Loucy (cell line): ENCODE data around the gene SH3PXD2A.

Source experiments
- H2AFZ ChIP-seq: fragments of 200-600 bp; sonication (generic); 2 replicates; pipeline ENCODE4 v1.6.0; 2016; ENCODE audit warnings: antibody characterized with exemption, mild to moderate bottlenecking, low read length, moderate library complexity
- H3F3A ChIP-seq: fragments of 200-600 bp; 2 replicates; pipeline ENCODE4 v1.6.0; 2016; ENCODE audit warnings: antibody characterized with exemption, low read depth, mild to moderate bottlenecking
- H3K27me3 ChIP-seq: fragments of 200-600 bp; sonication (generic); 2 replicates; pipeline ENCODE4 v1.6.1; 2014; ENCODE audit warnings: low read length, mild to moderate bottlenecking; ENCODE audit not compliant: insufficient read depth, poor library complexity, severe bottlenecking
- H3K36me3 ChIP-seq: fragments of 200-600 bp; sonication (generic); 2 replicates; pipeline ENCODE4 v1.6.1; 2016; ENCODE audit warnings: low read length; ENCODE audit not compliant: insufficient read depth
- H3K4me1 ChIP-seq: fragments of 200-600 bp; sonication (generic); 2 replicates; pipeline ENCODE4 v1.5.1; 2014; ENCODE audit warnings: low read length, mild to moderate bottlenecking; ENCODE audit not compliant: insufficient read depth, poor library complexity, severe bottlenecking
- H3K4me2 ChIP-seq: fragments of 200-600 bp; sonication (generic); 2 replicates; pipeline ENCODE4 v1.6.0; 2014; ENCODE audit warnings: antibody characterized with exemption, low read length, low read depth, mild to moderate bottlenecking; ENCODE audit not compliant: poor library complexity, severe bottlenecking
- H3K4me3 ChIP-seq: fragments of 200-600 bp; sonication (generic); 2 replicates; pipeline ENCODE4 v1.5.1; 2014; ENCODE audit warnings: low read length, mild to moderate bottlenecking, mixed read lengths; ENCODE audit not compliant: poor library complexity, severe bottlenecking
- H3K79me2 ChIP-seq: fragments of 200-600 bp; sonication (generic); 2 replicates; pipeline ENCODE4 v1.6.1; 2014; ENCODE audit warnings: low read length; ENCODE audit not compliant: insufficient read depth
- H3K9ac ChIP-seq: fragments of 200-600 bp; sonication (generic); 2 replicates; pipeline ENCODE4 v1.6.0; 2014; ENCODE audit warnings: mild to moderate bottlenecking, low read depth, low read length, moderate library complexity; ENCODE audit not compliant: poor library complexity, severe bottlenecking
- H3K9me2 ChIP-seq: fragments of 200-600 bp; sonication (generic); replicated peaks from 2 replicates; pipeline ENCODE4 v1.6.1; 2016; ENCODE audit warnings: low read depth, low read length, mixed read lengths
- H3K9me3 ChIP-seq: fragments of 200-600 bp; sonication (generic); 2 replicates; pipeline ENCODE4 v1.6.1; 2014; ENCODE audit warnings: mild to moderate bottlenecking, antibody characterized with exemption, low read length, low read depth; ENCODE audit not compliant: insufficient read depth
- H4K20me1 ChIP-seq: fragments of 200-600 bp; sonication (generic); 2 replicates; pipeline ENCODE4 v1.6.0; 2014; ENCODE audit warnings: antibody characterized with exemption, low read length, mild to moderate bottlenecking; ENCODE audit not compliant: insufficient read depth, poor library complexity, severe bottlenecking
- CTCF ChIP-seq: fragments of 200-600 bp; sonication (generic); conservative IDR thresholded peaks from 2 replicates; pipeline ENCODE4 v1.5.1; 2014; ENCODE audit warnings: mild to moderate bottlenecking, antibody characterized with exemption, low read length
- EZH2phosphoT487 ChIP-seq: fragments of 200-600 bp; IDR thresholded peaks from 2 replicates; pipeline ENCODE4 v1.6.1; 2018; ENCODE audit warnings: antibody characterized with exemption, mild to moderate bottlenecking, moderate library complexity, borderline replicate concordance

SH3PXD2A gene

DNA sequence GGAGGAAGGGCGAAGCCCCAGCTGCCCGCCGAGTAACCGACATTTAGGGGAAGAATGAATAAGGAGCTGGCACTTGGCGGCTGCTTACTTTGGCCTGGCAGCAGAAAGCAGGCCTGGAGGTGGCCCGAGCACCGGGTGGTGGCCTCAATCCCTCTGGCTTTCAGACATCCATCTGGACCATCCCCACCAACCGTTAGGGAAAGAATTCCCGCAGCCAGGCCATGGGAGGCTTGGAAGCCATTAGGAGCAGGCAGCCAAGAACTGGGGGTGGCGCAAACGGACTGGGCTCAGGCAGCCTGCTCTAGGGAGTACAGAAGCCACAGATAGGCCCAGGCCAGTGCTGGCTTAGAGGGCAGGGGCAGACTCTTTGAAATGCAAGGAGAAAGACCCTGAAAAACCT is 229.2 kb downstream of the SH3PXD2A start:
- Histone ChIP-seq H3K4me2 (no peak overlapping the region), H3K36me3 (peaks cover 19% of the 10 kb centered on the region; the same call in 1 of the 2 replicates), H3K9ac (no peak overlapping the region), H3K4me3 (no peak overlapping the region), H3K4me1 (no peaks in the 10 kb centered on the region), H3K9me3 (no peaks in the 10 kb centered on the region), H3F3A (no peaks in the 10 kb centered on the region), H3K27me3 (no peaks in the 10 kb centered on the region), H3K79me2 (no peaks in the 10 kb centered on the region), H4K20me1 (no peaks in the 10 kb centered on the region), H2AFZ (no peak overlapping the region), H3K9me2 (no peaks in the 10 kb centered on the region)
- TF ChIP-seq EZH2phosphoT487 (no peak), CTCF (no peak)

DNA sequence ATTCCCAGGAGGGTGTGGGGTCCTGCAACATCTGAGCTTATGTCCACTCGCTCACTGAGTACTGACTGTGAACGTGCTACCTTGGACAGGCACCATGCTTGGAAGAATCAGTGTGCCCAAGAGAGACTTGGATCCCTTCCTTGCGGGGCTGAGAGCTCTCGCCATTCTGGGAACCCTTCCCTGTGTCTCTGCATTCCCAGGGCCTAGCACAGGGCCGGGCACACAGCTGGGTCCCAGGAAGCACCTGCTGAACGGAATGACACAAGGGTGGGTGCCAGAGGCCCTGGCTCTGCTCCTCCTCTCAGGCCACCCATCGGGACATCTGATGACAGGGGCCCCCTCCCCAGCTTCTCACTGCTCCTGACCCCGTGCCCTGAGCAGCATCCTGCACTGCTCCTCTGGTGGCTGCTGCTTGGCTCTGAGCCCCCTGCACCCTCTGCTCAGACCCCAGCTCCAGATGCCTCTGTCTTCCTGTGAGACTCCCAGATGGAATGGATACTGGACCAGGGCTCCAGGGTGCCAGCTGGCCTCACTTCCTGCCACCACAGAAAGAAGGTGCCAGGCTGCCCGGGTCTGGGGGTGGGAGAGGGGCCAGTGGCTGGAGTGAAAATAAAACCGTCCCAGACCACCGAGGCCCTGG is 232.3 kb downstream of the SH3PXD2A start:
- H3K79me2 ChIP-seq = no peaks in the 10 kb centered on the region
- no peak overlapping the region for H3K4me3 ChIP-seq
- no peaks in the 10 kb centered on the region for H4K20me1 ChIP-seq
- no peaks in the 10 kb centered on the region for H3K9me3 ChIP-seq
- H3K4me1 ChIP-seq = no peaks in the 10 kb centered on the region
- TF ChIP-seq CTCF = no peak
- no peak for TF ChIP-seq EZH2phosphoT487
- H3K9me2 ChIP-seq = no peaks in the 10 kb centered on the region
- H3K27me3 ChIP-seq = no peaks in the 10 kb centered on the region
- H2AFZ ChIP-seq = no peak overlapping the region
- peaks cover 25% of the 10 kb centered on the region; the same call in 1 of the 2 replicates for H3K36me3 ChIP-seq
- no peaks in the 10 kb centered on the region for H3F3A ChIP-seq
- H3K9ac ChIP-seq = no peak overlapping the region
- H3K4me2 ChIP-seq = no peak overlapping the region

- Histone ChIP-seq H3K36me3 (peaks cover 25% of the 10 kb centered on the region; the same call in 1 of the 2 replicates), H3K4me1 (no peaks in the 10 kb centered on the region), H3K4me3 (no peak overlapping the region), H3K9me2 (no peaks in the 10 kb centered on the region), H4K20me1 (no peaks in the 10 kb centered on the region), H3K27me3 (no peaks in the 10 kb centered on the region), H3K9me3 (no peaks in the 10 kb centered on the region), H3F3A (no peaks in the 10 kb centered on the region), H2AFZ (no peak overlapping the region), H3K4me2 (no peak overlapping the region), H3K9ac (no peak overlapping the region), H3K79me2 (no peaks in the 10 kb centered on the region)
- TF ChIP-seq CTCF = no peak
- no peak for TF ChIP-seq EZH2phosphoT487
Measured at GRCh38 chr10:103622286-103622685, 233.1 kb downstream of the SH3PXD2A start.
